Right ventricle myocardium inferior (tissue), 1 donor: ENCODE results near the gene DOCK9. TPM values are rescaled to one million over a fixed set of nuclear protein-coding genes. Genes with fewer than 3 reads are reported as not detected.

Source experiments
- ATAC-seq: fragments of 200-7000 bp; cut with Tn5 transposase; one replicate; pipeline ENCODE4 v1.9.1; 2020; ENCODE audit warnings: mild to moderate bottlenecking, moderate library complexity
- DNase-seq: peaks from one replicate; pipeline ENCODE4 v3.0.0; 2021; ENCODE audit errors: missing footprints
- intact Hi-C: fragments of 100-400 bp; cut with DNase I; formaldehyde crosslinking; loops from one replicate; pipeline ENCODE4 v1.11.0; 2022
- long read RNA-seq: library from polyadenylated mRNA; unstranded; transcript quantifications from one replicate; pipeline ENCODE4 v2.0.0, GENCODE V29; 2021
- total RNA-seq: library from RNA; stranded (reverse); fragmentation: NEBNext Ultra II Directional; extraction: Animal tissue kit (Norgen Biotek cat#: 25700); gene quantifications from one replicate; pipeline ENCODE4 v1.2.1, GENCODE V29; 2021
- donor health status: DM: no; HTN: yes; CAD: no; lungs with severe emphysema.

Gene DOCK9, protein sequence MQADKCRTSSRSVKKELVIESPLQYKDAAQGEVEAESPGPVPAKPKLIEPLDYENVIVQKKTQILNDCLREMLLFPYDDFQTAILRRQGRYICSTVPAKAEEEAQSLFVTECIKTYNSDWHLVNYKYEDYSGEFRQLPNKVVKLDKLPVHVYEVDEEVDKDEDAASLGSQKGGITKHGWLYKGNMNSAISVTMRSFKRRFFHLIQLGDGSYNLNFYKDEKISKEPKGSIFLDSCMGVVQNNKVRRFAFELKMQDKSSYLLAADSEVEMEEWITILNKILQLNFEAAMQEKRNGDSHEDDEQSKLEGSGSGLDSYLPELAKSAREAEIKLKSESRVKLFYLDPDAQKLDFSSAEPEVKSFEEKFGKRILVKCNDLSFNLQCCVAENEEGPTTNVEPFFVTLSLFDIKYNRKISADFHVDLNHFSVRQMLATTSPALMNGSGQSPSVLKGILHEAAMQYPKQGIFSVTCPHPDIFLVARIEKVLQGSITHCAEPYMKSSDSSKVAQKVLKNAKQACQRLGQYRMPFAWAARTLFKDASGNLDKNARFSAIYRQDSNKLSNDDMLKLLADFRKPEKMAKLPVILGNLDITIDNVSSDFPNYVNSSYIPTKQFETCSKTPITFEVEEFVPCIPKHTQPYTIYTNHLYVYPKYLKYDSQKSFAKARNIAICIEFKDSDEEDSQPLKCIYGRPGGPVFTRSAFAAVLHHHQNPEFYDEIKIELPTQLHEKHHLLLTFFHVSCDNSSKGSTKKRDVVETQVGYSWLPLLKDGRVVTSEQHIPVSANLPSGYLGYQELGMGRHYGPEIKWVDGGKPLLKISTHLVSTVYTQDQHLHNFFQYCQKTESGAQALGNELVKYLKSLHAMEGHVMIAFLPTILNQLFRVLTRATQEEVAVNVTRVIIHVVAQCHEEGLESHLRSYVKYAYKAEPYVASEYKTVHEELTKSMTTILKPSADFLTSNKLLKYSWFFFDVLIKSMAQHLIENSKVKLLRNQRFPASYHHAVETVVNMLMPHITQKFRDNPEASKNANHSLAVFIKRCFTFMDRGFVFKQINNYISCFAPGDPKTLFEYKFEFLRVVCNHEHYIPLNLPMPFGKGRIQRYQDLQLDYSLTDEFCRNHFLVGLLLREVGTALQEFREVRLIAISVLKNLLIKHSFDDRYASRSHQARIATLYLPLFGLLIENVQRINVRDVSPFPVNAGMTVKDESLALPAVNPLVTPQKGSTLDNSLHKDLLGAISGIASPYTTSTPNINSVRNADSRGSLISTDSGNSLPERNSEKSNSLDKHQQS (N-terminal part only)
- total RNA-seq = 34.9 TPM
- long read RNA-seq, partial matches to known transcripts = 3 of 3 reads
- long read RNA-seq, other reads (novel, unspliced or antisense) = 0 of 3 reads

DNA sequence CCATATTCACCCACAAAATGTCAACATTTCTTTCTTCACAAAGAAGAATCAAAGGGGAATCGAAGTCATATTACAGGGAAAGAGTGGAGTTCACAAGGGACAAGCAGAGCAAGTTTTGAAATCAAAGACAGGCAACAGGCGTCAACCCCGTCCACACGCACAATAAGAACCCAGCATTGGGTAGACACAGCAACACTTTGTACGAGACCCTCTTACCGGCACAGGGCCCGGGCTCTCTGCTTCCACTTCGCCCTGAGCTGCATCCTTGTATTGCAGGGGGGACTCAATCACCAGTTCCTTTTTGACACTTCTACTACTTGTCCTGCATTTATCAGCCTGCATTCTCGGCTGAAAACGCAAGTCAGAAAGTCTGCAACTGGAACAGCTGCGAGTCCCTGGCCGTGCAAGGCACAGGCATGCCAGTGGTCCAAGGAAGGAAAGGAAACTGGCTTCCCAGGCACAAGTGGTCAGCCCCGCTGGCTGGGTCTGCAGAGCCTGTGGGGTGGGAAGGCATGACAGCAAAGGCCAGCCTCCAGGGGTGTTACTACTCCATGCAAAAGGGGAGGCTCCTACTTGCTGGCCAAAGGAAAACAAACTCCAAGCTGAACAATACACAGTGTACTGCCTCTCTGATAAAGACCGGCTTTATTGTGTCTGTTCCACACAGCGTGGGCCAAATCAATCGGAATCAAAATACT is at the start of gene DOCK9:
DOCK9 (minus strand) TSS at position 497 of the 698 bp plus-strand sequence; CDS start at position 342, 155 bp downstream.
- DNase-seq = peak; percentile 84
- intact Hi-C loops = loop anchor here (2.0 kb wide), 1 partner anchor 27 kb away; no protein-coding TSS in a partner anchor
- ATAC-seq = peak; percentile 95

DNA sequence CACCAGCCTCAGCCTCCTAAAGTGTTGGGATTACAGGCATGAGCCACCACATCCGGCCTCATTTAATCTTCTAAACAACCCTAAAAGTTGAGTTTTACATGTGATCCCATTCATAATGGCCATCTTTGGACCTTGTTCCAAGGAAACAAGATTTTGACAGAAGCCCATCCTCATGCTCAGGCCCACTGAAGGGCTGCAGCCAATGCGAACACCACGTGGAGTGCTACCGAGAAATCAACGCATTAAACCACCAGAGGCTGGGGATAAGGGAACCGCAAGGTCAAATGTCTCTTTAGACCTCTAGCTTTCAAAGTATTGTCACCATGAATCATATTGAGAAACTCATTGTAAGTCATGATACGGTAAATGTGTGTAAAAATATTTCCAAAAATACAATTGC is 49.4 kb upstream of the DOCK9 start:
- ATAC-seq (no peak), DNase-seq (no peak)
- intact Hi-C loops = loop anchor here (5.0 kb wide), 1 partner anchor 45 kb away; no protein-coding TSS in a partner anchor

DNA sequence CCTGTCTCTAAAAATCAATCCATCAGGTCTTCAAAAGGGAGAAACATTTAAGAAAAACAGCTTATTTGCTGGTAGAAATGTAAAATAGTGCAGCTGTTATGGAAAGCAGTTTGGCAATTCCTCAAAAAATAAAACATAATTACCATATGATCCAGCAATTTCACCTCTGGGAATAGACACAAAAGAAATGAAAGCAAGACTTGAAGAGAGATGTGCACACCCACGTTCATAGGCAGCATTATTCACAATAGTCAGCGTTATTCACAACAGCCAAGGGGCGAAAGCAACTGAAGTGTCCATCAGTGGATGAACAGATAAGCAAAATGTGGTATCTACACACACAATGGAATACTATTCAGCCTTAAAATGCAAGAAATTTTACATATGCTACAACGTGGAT is 45.1 kb upstream of the DOCK9 start:
- no peak for ATAC-seq
- DNase-seq = no peak
- intact Hi-C loops = no loop called here

DNA sequence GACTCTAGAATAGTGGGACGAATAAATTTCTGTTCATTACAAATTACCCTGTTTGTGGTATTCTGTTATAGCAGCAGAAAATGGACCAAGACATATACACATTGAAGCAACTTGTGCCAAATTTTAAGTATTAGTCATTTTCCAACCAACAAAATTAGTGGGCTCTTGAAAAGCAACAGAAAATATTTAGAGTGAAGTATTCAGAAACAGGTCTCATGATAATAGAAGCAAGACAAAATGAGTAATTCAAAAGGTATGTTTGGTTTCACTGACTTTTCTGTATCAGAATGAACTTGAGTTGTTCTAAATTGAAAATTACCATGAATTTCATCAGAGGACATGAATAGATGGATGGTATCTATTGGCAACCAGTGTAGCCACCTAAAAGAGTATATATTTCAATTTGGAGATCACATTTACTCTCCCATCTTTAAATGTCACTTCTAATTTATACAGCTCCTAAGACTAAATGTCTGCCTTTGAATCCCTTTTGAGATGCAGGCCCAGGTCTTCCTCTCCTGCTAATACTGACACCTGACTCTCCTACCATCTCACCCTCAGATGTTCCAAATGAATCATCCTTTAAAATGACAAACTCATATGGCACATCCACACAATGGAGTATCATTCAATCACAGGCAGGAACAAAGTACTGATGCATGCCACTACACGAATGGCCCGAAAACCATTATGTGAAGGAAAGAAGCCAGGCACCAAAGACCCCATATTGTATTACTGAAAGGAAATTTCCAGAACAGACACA is 40.7 kb upstream of the DOCK9 start:
- ATAC-seq (no peak), DNase-seq (no peak)
- intact Hi-C loops = no loop called here

DNA sequence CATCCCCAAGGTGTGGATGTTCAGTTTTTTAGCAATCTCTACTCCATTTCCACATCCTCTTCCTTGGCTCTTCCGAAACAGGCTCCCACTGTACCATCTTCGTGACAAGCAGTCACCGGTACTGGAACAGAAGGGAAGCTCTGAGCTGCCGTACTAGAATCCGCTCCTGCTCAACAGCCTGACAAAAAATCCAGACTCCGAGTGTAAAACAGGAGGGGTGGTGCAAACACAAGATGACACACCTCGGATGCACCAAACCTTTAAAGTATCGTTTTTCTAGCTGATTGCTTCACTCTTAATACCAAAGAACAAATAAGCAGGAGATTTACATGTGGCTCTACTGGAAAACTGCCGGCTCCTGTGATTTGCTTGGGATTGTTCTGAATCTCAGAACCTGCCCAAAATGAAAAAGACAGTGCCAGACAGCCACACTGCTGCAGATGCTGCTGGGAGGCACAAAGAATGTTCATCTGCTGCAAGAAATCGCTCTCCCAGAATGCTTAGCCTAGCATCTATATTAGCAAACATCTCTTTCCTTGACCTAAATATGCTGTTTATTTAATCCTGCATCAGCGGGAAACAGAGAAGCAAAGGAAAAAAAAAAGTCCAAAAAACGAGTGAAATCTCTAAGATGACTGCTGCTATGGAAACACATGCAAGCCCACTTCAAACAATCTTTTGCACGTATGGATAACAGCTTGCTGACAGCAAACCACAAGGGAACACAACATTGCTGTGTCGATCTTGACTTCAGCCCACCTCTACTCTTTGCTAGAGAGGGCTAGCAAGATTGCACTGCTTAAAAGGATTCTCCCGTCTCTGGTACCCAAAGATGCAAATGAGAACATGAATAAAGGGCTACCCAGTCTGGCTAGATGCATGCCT is 38.0 kb upstream of the DOCK9 start:
- intact Hi-C loops = no loop called here
- DNase-seq (no peak), ATAC-seq (no peak)

DNA sequence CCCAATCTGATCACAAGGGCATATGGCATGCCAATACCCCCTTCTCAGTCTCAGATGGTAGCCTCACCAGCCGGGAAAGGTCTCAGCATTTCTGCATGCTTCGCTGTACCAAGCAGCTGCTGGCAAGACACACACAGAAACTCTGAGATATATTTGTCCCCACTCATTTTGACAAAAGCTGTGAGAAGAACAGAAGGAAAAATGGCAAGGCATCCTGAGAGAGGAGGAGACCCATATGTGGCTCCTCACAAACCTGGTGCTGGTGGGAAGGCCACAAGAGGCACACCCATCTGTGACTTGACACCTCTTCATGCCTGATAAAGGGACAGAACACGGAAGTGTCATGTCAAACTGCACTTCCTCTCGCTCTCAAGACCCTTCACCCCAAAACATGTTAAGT is 36.7 kb upstream of the DOCK9 start:
- intact Hi-C loops = no loop called here
- DNase-seq = no peak

DNA sequence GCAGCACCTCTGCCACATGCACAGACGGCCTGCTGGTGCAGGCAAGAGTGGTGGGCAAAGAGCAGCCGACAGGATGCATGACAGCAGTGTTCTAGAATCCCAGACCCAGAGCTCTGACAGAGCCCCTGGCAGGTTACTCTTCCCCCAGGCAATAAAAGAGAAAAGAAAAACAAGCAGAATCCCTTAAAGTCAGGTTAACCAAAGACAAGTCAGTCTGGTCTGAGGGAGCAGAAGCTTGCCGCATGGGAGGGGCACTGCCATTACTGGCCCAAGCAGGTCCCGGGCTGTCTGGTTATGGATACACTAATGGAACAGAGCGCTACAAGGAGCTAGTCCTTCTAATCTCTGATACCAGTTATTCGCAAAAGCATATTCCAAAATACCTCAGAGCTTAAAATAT is 36.1 kb upstream of the DOCK9 start:
- no peak for ATAC-seq
- intact Hi-C loops = no loop called here

More for the DNA sequence above, 36.7 kb upstream of the DOCK9 start:
- ATAC-seq = no peak

DNA sequence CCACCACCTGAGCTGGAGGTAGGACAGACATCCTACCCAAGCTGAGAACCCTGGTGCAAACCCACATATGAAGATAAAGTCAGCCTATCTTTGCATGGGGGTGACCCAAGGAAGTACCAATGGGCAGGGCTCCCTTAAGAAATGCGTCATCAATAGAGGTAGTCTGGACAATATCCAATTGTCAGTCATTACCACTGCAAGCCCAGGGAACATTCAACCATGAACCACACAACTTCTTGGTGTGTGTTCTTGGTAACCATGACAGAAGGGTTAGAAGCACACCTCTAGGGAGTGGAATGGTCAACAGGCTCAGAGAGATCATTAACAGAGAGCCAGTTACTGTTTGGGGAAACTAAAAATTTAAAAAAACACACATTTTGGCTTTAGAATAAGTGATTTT is 34.7 kb upstream of the DOCK9 start:
- ATAC-seq = no peak
- DNase-seq = no peak
- intact Hi-C loops = no loop called here

More for the DNA sequence above, 36.1 kb upstream of the DOCK9 start:
- no peak for DNase-seq

DNA sequence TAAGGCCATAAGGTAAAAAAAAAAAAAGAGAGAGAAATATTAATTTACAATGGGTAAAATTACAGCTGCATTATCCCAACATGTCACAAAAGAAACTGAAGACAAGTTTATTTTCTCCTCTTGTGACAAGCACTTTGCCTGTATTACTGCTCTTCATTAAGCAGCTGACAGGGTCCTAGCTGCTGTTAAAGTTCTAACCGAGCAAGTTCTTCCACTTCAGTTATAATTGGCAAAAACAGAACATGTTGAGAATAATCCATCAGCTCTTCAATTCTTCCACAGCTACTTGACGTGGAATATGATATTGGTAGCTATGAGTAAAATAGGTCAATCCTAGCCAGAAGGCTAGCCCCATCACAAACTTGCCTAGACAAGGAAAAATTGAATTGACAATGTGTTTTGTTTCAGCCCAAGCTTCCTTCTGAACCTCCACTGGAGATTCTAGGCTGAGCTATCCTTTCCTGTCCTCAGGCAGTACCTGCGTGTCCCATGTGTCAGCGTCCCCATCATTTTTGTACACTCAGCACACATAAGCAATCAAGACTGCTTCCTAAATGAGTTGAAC is 32.2 kb upstream of the DOCK9 start:
- ATAC-seq = no peak
- intact Hi-C loops = no loop called here
- no peak for DNase-seq

DNA sequence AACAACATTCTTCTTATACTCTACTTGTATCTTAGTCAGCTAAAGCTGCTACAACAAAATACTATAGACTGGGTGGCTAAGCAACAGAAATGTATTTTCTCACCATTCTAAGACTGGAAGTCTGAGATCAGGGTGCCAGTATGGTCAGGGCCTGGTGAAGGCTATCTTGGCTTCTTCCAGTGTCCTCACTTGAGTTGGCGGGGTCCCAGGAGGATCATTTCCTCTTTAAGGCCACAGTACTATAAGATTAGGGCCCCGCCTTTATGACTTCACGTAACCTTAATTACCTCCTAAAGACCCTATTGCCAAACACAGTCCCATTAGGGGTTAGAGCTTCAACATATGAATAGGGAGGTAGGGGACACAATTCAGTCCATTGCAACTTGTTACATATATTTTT is 30.7 kb upstream of the DOCK9 start:
- DNase-seq (no peak), ATAC-seq (no peak)
- intact Hi-C loops = no loop called here

DNA sequence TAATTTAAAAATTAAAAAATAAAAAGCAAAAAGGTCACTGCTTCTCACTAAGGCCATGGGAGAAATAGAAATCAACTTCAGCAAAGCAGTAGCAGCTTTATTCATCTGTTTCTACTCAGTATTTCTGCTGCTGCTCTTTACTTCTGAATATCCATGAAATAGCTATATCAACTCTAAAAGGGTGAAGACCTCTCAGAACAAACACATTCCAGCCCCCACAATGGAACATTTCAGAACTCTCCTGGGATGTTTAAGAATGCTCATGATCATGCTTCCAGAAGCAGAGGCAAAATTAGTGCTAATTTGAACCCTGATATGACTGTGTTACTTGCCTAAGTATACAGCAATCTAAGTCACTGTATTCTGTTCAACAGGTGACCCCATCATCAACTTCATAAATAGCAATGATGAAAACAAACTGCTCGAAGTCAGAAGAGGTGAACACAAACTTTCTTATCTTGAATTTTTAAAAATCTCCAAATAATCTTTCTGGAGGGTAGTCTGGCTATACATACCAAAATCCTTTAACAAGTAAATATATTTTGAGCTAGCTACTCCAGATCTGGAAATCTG is 29.6 kb upstream of the DOCK9 start:
- intact Hi-C loops = no loop called here
- no peak for ATAC-seq
- DNase-seq = no peak

DNA sequence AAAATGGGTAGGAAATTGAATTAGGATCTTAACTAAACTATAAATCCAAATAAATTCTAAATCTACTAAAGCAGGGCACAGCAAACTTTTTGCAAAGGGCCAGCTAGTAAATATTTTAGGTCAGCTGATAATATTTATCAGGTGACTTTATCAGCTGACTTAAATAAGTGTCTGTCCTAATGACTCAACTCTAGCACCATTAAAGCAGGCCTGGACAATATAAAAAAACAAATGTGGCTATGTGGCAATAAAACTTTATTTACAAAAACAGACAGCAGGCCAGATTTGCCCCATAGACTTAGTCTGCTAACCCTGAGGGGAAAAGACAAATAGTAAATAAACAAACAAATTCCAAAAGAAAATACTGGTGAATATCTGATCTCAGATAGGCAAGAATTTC is 27.7 kb upstream of the DOCK9 start:
- intact Hi-C loops = loop anchor here (2.0 kb wide), 1 partner anchor 27 kb away; the partner anchor contains the start of gene DOCK9
- DNase-seq (no peak), ATAC-seq (no peak)

DNA sequence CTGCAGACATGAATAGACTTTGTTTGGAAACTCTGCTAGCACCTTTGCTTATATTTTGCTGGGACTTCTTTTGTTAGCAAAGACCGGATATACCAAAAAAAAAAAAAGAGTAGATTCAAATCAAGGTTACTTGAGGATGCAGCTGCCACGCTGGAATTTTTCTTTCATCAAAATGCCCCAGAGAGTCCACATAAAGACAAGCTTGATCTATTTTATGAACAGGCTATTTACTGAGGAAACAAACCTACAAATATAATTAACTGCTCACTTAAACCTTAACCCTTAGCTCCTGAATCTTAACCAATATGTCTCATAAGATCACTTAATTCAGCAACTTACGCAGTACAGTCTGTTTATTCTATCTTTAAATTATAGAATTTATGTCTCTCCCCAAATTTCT is 27.1 kb upstream of the DOCK9 start:
- intact Hi-C loops = loop anchor here (2.0 kb wide), 1 partner anchor 26 kb away; the partner anchor contains the start of gene DOCK9
- DNase-seq (no peak), ATAC-seq (no peak)

DNA sequence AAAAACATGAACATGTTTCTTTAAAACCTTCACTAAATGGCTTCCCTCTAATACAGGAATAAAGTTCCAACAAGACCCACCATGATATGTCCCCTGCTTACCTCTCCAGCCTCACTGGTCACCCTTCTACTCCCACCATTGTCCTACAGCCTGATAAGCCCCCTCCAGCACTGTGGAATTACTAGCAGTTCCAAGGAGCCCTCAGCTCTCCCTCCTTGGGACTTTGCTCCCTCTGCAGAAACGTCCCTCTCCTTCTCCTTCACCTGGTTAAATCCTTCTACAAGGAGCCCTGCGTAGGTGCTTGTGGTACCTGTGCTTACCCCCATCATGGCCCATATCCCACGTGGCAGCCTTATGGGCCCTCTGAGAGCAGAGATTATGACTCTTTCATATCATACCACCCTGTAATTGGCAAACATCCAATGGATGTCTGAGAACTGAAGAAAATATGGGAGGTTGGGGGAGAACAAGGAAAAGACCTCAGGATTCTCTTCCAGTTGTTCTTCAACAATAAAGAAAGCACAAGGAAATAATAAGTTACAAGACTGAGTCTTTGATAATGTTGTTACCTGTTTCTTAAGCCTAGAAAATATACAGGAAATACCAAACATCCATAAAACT is 26.1 kb upstream of the DOCK9 start:
- intact Hi-C loops = loop anchor here (2.0 kb wide), 1 partner anchor 25 kb away; the partner anchor contains the start of gene DOCK9
- no peak for DNase-seq
- ATAC-seq = no peak

DNA sequence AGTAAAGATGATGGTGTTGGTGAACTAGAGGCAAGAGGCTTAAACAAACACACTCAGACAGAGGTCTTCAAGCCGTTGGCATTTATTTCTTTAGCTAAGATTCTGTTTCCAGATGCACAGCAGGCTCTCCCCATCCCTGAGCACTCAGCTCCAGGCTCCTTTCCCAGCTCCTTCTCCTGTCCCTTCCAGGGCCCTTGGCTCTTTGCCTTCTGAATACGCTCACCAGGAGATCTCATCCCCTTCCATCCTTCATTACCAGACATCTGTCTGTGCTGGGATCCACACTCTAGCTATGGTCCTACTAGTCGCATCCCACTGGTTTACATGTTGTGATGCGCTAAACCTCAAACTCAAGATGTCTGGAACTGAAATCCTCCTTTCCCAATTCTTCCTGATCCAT is 25.3 kb upstream of the DOCK9 start:
- ATAC-seq = no peak
- intact Hi-C loops = no loop called here

More for the DNA sequence above, 25.3 kb upstream of the DOCK9 start:
- no peak for DNase-seq
